ENCODE results near the gene BRSK2.
"Not testable (repeated sequence)": the region's sequence is repeated elsewhere in the genome, so short reads cannot be mapped to it uniquely, and the experiment has no call there.

BRSK2 gene

GRCh38 chr11:1354125-1354938, 35.4 kb upstream of the BRSK2 start:
- no peak for DNase-seq

- DNase-seq: no peak
Observed at GRCh38 chr11:1356007-1356435, 33.7 kb upstream of the BRSK2 start.

- DNase-seq: no peak
Observed at GRCh38 chr11:1356478-1356960, 33.2 kb upstream of the BRSK2 start.

GRCh38 chr11:1358286-1358685, 31.4 kb upstream of the BRSK2 start:
- DNase-seq: peak; percentile 59

- not testable (repeated sequence) for DNase-seq
Observed at GRCh38 chr11:1358931-1359330, 30.8 kb upstream of the BRSK2 start.

- no peak for DNase-seq
Observed at GRCh38 chr11:1359556-1359955, 30.2 kb upstream of the BRSK2 start.

GRCh38 chr11:1360181-1360834, 29.4 kb upstream of the BRSK2 start:
- DNase-seq: no peak

- no peak for DNase-seq
Observed at GRCh38 chr11:1360835-1361357, 28.8 kb upstream of the BRSK2 start.

GRCh38 chr11:1361882-1362281, 27.9 kb upstream of the BRSK2 start:
- no peak for DNase-seq

GRCh38 chr11:1367721-1368120, 22.0 kb upstream of the BRSK2 start:
- DNase-seq: no peak

- DNase-seq: no peak
Observed at GRCh38 chr11:1368216-1368615, 21.5 kb upstream of the BRSK2 start.

- DNase-seq: no peak
Observed at GRCh38 chr11:1368966-1369365, 20.8 kb upstream of the BRSK2 start.

- DNase-seq: no peak
Observed at GRCh38 chr11:1369371-1370005, 20.2 kb upstream of the BRSK2 start.

GRCh38 chr11:1370186-1371025, 19.3 kb upstream of the BRSK2 start:
- DNase-seq: no peak

- DNase-seq: no peak
Observed at GRCh38 chr11:1371026-1371325, 18.8 kb upstream of the BRSK2 start.

GRCh38 chr11:1371377-1371776, 18.4 kb upstream of the BRSK2 start:
- DNase-seq: no peak

- no peak for DNase-seq
Observed at GRCh38 chr11:1371836-1372465, 17.8 kb upstream of the BRSK2 start.

- no peak for DNase-seq
Observed at GRCh38 chr11:1372660-1373059, 17.1 kb upstream of the BRSK2 start.

- no peak for DNase-seq
Observed at GRCh38 chr11:1373536-1374214, 16.1 kb upstream of the BRSK2 start.

GRCh38 chr11:1375161-1375954, 14.4 kb upstream of the BRSK2 start:
- no peak for DNase-seq

GRCh38 chr11:1375955-1376258, 13.8 kb upstream of the BRSK2 start:
- no peak for DNase-seq

All from right forelimb (tissue), 1 donor.